Heart right ventricle (tissue), 16 donors: ENCODE measurements around the gene MCTP1. TPM values are rescaled to one million over a fixed set of nuclear protein-coding genes. Genes with fewer than 3 reads are reported as not detected.
"Not testable (repeated sequence)": the region's sequence is repeated elsewhere in the genome, so short reads cannot be mapped to it uniquely, and the experiment has no call there.

Source experiments
- ATAC-seq, 8 donors: fragments of 200-7000 bp; cut with Tn5 transposase; one replicate each; pipeline ENCODE4 v1.9.1; 2020; ENCODE audit warnings: mild to moderate bottlenecking in 8 of 8, moderate library complexity in 8 of 8, moderate number of reproducible peaks in 1 of 8
- DNase-seq, 2 donors: peaks; one replicate each; pipeline ENCODE4 v3.0.0-alpha.2; 2020
- H3K27ac ChIP-seq, 10 donors: fragments of 200-600 bp; sonication (generic) in 2 of 10; one replicate each; pipeline versions ENCODE4 v1.5.0 to v1.8.0; 2020 to 2022; ENCODE audit warnings: mild to moderate bottlenecking in 3 of 10
- H3K27me3 ChIP-seq, 7 donors: fragments of 200-600 bp; one replicate each; pipeline ENCODE4 v1.8.0; 2021 to 2022; ENCODE audit warnings: mild to moderate bottlenecking in 2 of 7
- H3K36me3 ChIP-seq, 9 donors: fragments of 200-600 bp; sonication (generic) in 1 of 9; one replicate each; pipeline versions ENCODE4 v1.5.0 to v1.8.0; 2020 to 2022; ENCODE audit warnings: mild to moderate bottlenecking in 2 of 9
- H3K4me1 ChIP-seq, 9 donors: fragments of 200-600 bp; sonication (generic) in 1 of 9; one replicate each; pipeline versions ENCODE4 v1.5.0 to v1.8.0; 2020 to 2022; ENCODE audit warnings: mild to moderate bottlenecking in 4 of 9
- H3K4me3 ChIP-seq, 10 donors: fragments of 200-600 bp; sonication (generic) in 2 of 10; one replicate each; pipeline versions ENCODE4 v1.5.0 to v1.8.0; 2020 to 2022; ENCODE audit warnings: mild to moderate bottlenecking in 7 of 10, moderate library complexity in 2 of 10
- H3K9me3 ChIP-seq, 11 donors: fragments of 200-600 bp in 10 of 11; sonication (generic) in 2 of 11; one replicate each; pipeline versions ENCODE4 v1.5.0 to v1.8.0; 2013 to 2022; ENCODE audit warnings: mild to moderate bottlenecking in 2 of 11, control low read depth in 1 of 11, moderate library complexity in 1 of 11
- WGBS, 2 donors: extraction: QIAGEN DNeasy Blood & Tissue Kit; methylation state at CpG; one replicate each; pipeline ENCODE4 v1.1.7; 2013; ENCODE audit warnings: inconsistent platforms in 1 of 2; 5-methylcytosine and 5-hydroxymethylcytosine counted together
- intact Hi-C, 10 donors: fragments of 100-400 bp; cut with DNase I; formaldehyde crosslinking; loops; one replicate each; pipeline versions ENCODE4 v1.11.1 to v1.14.2; 2022
- polyA plus RNA-seq, 2 donors: library from polyadenylated mRNA; stranded (reverse); fragments of 200-250 nt; gene quantifications; one replicate each; pipeline ENCODE4 v1.2.3, GENCODE V29; 2013
- total RNA-seq, 10 donors: library from RNA; stranded (reverse); fragmentation: NEBNext Ultra II Directional in 3 of 10; extraction: Animal tissue kit (Norgen Biotek cat#: 25700) in 3 of 10; gene quantifications; one replicate each; pipeline versions ENCODE4 v1.2.1 to v1.2.4, GENCODE V29; 2021 to 2023
- TF ChIP-seq, protein P1 (sequence below), 9 donors: fragments of 200-600 bp; sonication (generic) in 2 of 9; IDR thresholded peaks; one replicate each; pipeline versions ENCODE4 v1.5.0 to v1.8.0; 2021 to 2022; ENCODE audit warnings: antibody characterized with exemption in 9 of 9, mild to moderate bottlenecking in 5 of 9, moderate library complexity in 1 of 9
- donor health status: Arrhythmogenic right ventricular cardiomyopathy.
- donor health status: ischemic (EF 13 %, LVEDD 7.1; RV severe dilation, severe dysfunction).
- donor health status: healthy with polysubstance abuse.
- donor health status: DM: no; HTN: yes; CAD: no.
- donor health status: DM: no; HTN: no; CAD: no.
- donor health status: ischemic (EF 25% LVEDD 6.9; RV normal size, moderate dysfunction).
- donor health status: ischemic (EF 25% LVEDD 5.7; RV mildly dilated, moderate dysfunction).
- donor health status: healthy.
- donor health status: DM: yes; HTN: yes; CAD: no.
- donor health status: Ischemic cardiomyopathy.
- donor health status: ischemic (EF 35%, LVEDD 5.7; RV mildly dilated, moderate dysfunction).
- donor health status: nonischemic (EF 11% LVEDD 7.7; RV severe dilation, severe dysfunction).
- donor health status: DM: yes; HTN: yes; CAD: no.
- donor health status: PGD.
- donor health status: ischemic (EF 29% LVEDD 5.4; RV normal size, mild dysfunction).
- donor health status: nonischemic (EF 23%, LVEDD 6.1; RV moderate dilation, normal function).

Gene MCTP1
- total and polyA plus RNA-seq, 12 donors = 1.3 to 19.7 (median 5.3) TPM

- Histone ChIP-seq H3K27ac (no peak overlapping the region), H3K4me1 (peaks cover 0 to 13% (median 0%) of the 10 kb centered on the region in 9 donors), H3K36me3 (no peaks in the 10 kb centered on the region), H3K4me3 (no peak overlapping the region), H3K9me3 (peaks cover 0 to 3% (median 0%) of the 10 kb centered on the region in 11 donors), H3K27me3 (no peaks in the 10 kb centered on the region)
- TF ChIP-seq, protein P1, sequence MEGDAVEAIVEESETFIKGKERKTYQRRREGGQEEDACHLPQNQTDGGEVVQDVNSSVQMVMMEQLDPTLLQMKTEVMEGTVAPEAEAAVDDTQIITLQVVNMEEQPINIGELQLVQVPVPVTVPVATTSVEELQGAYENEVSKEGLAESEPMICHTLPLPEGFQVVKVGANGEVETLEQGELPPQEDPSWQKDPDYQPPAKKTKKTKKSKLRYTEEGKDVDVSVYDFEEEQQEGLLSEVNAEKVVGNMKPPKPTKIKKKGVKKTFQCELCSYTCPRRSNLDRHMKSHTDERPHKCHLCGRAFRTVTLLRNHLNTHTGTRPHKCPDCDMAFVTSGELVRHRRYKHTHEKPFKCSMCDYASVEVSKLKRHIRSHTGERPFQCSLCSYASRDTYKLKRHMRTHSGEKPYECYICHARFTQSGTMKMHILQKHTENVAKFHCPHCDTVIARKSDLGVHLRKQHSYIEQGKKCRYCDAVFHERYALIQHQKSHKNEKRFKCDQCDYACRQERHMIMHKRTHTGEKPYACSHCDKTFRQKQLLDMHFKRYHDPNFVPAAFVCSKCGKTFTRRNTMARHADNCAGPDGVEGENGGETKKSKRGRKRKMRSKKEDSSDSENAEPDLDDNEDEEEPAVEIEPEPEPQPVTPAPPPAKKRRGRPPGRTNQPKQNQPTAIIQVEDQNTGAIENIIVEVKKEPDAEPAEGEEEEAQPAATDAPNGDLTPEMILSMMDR (IDR thresholded peaks at IDR 0.05) = no peak
- DNase-seq = no peak
- WGBS, 2 donors = 51% methylated on average over 4 of the region's 4 CpGs
- intact Hi-C loops = no loop called here
- no peak for ATAC-seq
Measured at GRCh38 chr5:95217351-95217750, 67.5 kb downstream of the MCTP1 start.

DNA sequence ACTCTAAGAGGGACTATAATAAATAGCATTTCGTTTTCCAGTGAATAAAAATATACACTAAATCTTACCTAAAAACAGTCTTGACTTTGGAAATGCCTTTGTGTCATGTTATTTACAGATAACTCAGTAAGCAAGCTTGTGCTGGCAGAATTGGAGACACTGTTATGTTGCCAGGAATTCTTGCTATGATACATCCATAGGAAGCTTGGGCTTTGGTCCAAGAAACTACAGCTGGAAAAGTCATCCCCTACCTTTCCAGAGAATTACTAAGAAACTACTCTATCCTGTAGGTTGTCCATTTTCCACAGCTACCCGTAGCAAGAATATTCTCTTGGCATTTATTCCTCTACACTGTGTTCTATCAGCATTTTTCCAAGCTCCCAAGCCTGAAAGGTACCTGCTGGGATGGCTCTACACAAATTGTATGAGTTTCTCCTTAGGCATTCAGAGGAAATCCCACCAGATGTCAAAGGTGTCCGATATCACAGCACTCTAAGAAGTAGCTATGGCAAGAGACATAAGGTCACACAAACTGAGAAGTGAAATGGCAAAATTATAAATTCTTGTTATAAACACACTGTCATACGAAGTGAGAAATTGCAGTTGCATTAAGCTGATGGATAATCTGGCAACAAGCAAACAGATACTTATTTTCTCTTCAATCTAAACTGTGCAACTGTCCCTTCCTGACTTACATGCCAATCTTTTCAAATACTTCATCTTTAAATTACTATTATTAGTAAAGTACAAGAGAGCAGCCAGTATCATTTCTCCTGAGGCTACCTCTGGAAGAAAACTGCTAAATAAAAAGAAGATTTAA is 68.5 kb downstream of the MCTP1 start:
- H3K9me3 ChIP-seq = peaks cover 0 to 6% (median 0%) of the 10 kb centered on the region in 11 donors
- TF ChIP-seq, protein P1 (IDR thresholded peaks at IDR 0.05) = no peak
- ATAC-seq = no peak
- peaks cover 0 to 13% (median 0%) of the 10 kb centered on the region in 9 donors for H3K4me1 ChIP-seq
- no peak overlapping the region for H3K4me3 ChIP-seq
- no peaks in the 10 kb centered on the region for H3K36me3 ChIP-seq
- 40 to 46% methylated on average over 4 of the region's 4 CpGs for WGBS, 2 donors
- H3K27me3 ChIP-seq = no peaks in the 10 kb centered on the region
- DNase-seq = no peak
- H3K27ac ChIP-seq = no peak overlapping the region
- intact Hi-C loops = no loop called here

GRCh38 chr5:95207811-95208210 is 77.1 kb downstream of the MCTP1 start:
- H3K4me3 ChIP-seq, ATAC-seq, H3K27ac ChIP-seq, H3K36me3 ChIP-seq, H3K4me1 ChIP-seq, DNase-seq, H3K27me3 ChIP-seq, intact Hi-C loops: not testable (repeated sequence)
- H3K9me3 ChIP-seq = peaks cover 0 to 36% (median 6%) of the 10 kb centered on the region in 11 donors
- 81 to 87% methylated on average over 5 of the region's 5 CpGs for WGBS, 2 donors

DNA sequence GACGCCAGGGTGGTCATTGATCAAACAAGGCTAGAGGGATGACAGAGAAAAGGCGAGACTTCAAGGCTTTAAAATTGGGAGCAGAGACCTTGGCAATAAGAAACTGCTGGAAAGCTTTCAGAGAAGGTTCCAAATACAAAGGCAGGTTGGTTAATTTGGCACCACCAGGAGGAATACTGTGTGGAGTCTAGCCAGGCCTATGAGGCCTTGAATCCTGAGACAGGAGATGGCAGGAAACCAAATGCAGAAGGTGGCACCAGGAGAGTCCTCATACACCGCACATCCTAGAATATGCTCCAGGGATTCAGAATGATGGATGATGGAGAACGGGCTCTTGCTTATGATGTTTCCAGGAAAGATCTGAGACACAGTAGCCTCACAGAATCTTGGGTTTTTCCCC is 90.0 kb downstream of the MCTP1 start:
- 89 to 90% methylated on average over 4 of the region's 4 CpGs for WGBS, 2 donors
- no peaks in the 10 kb centered on the region for H3K4me1 ChIP-seq
- H3K4me3 ChIP-seq = no peak overlapping the region
- no peaks in the 10 kb centered on the region for H3K9me3 ChIP-seq
- ATAC-seq = no peak
- no peak overlapping the region for H3K27ac ChIP-seq
- no peak for DNase-seq
- H3K27me3 ChIP-seq = no peaks in the 10 kb centered on the region
- intact Hi-C loops = no loop called here
- no peaks in the 10 kb centered on the region for H3K36me3 ChIP-seq
- TF ChIP-seq, protein P1 (IDR thresholded peaks at IDR 0.05) = no peak

DNA sequence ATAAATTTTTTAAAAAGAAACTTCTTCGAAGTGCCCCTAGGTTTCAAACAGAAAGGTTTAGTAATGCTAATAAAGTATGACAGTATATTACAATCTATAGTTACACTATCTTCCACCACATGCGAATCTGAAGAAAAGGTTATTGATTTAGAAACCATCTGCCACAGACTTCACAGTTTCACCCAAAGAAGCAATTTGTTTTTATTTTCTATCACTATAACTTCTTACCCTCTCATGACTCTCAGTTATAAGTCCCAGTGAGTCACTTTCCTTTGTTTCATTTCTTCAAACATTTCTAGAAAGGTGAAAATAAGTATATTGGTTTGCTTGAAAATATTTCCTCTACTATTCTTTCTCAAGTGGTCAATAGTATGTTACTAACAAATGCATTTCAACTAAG is 93.6 kb downstream of the MCTP1 start:
- intact Hi-C loops = no loop called here
- ATAC-seq = no peak

More for the DNA sequence above, 93.6 kb downstream of the MCTP1 start:
- no peak for DNase-seq
- Histone ChIP-seq H3K27me3 (no peaks in the 10 kb centered on the region), H3K9me3 (peaks cover 0 to 9% (median 0%) of the 10 kb centered on the region in 11 donors), H3K4me3 (no peak overlapping the region), H3K27ac (no peak overlapping the region), H3K36me3 (no peaks in the 10 kb centered on the region), H3K4me1 (no peaks in the 10 kb centered on the region)
- 81 to 83% methylated on average over 2 of the region's 2 CpGs for WGBS, 2 donors
- TF ChIP-seq, protein P1 (IDR thresholded peaks at IDR 0.05) = no peak
